ENCODE results near the gene EPN3. TPM values are rescaled to one million over a fixed set of nuclear protein-coding genes. Genes with fewer than 3 reads are reported as not detected.
A peak's percentile ranks its signal among the peaks of the same experiment; 100 is the strongest.

EPN3 gene
- total RNA-seq, 1 experiment from 2014 or later: 0.92 TPM

DNA sequence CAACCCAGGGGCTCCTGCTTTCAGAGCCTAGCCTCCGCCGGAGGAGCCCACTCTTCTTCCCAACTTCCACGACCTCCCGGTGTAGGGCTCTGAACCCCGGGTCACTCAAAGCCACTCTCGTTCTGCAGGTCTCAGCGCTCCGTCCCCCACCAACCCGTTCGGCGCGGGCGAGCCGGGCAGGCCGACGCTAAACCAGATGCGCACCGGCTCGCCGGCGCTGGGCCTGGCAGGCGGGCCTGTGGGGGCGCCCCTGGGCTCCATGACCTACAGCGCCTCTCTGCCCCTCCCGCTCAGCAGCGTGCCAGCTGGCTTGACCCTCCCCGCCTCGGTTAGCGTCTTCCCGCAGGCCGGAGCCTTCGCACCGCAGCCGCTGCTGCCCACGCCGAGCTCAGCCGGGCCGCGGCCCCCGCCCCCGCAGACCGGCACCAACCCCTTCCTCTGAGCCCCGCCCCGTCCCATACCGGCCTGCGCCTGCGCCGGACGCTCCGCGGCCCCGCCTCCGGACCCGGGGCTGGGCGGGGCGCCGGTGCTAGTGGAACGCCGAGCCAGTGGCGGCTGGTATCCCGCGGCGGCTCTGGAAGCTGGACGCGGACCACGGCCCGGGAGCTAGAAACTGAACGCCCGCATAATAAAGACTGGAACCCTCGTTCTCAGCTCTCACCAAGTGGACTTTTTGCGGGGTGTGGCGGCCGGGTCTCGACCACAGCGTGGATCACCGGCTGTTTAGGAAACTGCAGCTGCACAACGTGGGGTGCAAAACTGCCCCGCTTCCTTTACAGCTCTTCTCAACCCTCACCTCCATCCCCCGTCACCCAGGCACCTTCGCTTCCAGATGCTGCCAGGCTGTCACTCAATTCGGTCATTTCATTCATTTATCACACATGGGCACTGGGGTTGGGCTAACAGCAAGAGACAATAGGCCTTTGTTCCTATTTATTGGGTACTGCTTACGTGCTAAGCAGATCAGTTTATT is 9.5 kb downstream of the EPN3 start:
- Histone ChIP-seq H3K27ac (ENCODE audit: low read length) (peak overlapping the region; percentile 95), H3K27me3 (ENCODE audit: control insufficient read depth, insufficient read depth, low read length) (no peaks in the 10 kb centered on the region), H3K36me3 (ENCODE audit: control insufficient read depth, insufficient read depth, low read length) (no peaks in the 10 kb centered on the region), H3K4me3 (ENCODE audit: low read depth in 2 of 2, low read length in 2 of 2) (peak overlapping the region; percentile 59 to 71), H3K4me1 (ENCODE audit: control insufficient read depth, insufficient read depth, low read length) (peaks cover 40% of the 10 kb centered on the region), H3K9me3 (ENCODE audit: control insufficient read depth, insufficient read depth, low read depth, low read length) (no peaks in the 10 kb centered on the region)
- intact Hi-C loops (cut with micrococcal nuclease; ENCODE audit: unreplicated experiment) (no loop called here), in situ Hi-C loops (cut with HindIII; ENCODE audit: low pct_unique_long_range_greater_than_20kb, low sequenced_read_pairs) (no loop called here)
- no TSS peak for BruUV-seq (replicated peaks)
- TF ChIP-seq SIN3A (IDR thresholded peaks at IDR 0.05; ENCODE audit: borderline replicate concordance, insufficient read depth, low read depth, low read length) (0 out of 2 replicates have a peak, but pooled peaks have one; percentile 56), POLR2AphosphoS5 (IDR thresholded peaks at IDR 0.05; ENCODE audit: low read depth, low read length) (no peak; the same call in 1 of the 2 replicates)
- TF ChIP-seq, protein P1, sequence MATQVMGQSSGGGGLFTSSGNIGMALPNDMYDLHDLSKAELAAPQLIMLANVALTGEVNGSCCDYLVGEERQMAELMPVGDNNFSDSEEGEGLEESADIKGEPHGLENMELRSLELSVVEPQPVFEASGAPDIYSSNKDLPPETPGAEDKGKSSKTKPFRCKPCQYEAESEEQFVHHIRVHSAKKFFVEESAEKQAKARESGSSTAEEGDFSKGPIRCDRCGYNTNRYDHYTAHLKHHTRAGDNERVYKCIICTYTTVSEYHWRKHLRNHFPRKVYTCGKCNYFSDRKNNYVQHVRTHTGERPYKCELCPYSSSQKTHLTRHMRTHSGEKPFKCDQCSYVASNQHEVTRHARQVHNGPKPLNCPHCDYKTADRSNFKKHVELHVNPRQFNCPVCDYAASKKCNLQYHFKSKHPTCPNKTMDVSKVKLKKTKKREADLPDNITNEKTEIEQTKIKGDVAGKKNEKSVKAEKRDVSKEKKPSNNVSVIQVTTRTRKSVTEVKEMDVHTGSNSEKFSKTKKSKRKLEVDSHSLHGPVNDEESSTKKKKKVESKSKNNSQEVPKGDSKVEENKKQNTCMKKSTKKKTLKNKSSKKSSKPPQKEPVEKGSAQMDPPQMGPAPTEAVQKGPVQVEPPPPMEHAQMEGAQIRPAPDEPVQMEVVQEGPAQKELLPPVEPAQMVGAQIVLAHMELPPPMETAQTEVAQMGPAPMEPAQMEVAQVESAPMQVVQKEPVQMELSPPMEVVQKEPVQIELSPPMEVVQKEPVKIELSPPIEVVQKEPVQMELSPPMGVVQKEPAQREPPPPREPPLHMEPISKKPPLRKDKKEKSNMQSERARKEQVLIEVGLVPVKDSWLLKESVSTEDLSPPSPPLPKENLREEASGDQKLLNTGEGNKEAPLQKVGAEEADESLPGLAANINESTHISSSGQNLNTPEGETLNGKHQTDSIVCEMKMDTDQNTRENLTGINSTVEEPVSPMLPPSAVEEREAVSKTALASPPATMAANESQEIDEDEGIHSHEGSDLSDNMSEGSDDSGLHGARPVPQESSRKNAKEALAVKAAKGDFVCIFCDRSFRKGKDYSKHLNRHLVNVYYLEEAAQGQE (IDR thresholded peaks at IDR 0.05; ENCODE audit: insufficient read depth in 1 of 2, low read depth in 2 of 2, low read length in 1 of 2): 0 out of 4 replicates have a peak, but pooled peaks of 1 of the 2 experiments have one; percentile 10
- ChIA-PET CTCF (interaction anchor here (0.5 to 1.2 kb wide), 5 partner anchors 9 to 324 kb away, joined by 3 to 5 read pairs (median 3); partner anchors contain the start of gene TOB1), POLR2A (interaction anchor here (0.6 kb wide), 2 partner anchors 63 to 97 kb away, joined by 3 read pairs; no protein-coding TSS in a partner anchor)
- DNase-seq (ENCODE audit: low read depth, low spot score): no peak
- ATAC-seq: peak; percentile 89

DNA sequence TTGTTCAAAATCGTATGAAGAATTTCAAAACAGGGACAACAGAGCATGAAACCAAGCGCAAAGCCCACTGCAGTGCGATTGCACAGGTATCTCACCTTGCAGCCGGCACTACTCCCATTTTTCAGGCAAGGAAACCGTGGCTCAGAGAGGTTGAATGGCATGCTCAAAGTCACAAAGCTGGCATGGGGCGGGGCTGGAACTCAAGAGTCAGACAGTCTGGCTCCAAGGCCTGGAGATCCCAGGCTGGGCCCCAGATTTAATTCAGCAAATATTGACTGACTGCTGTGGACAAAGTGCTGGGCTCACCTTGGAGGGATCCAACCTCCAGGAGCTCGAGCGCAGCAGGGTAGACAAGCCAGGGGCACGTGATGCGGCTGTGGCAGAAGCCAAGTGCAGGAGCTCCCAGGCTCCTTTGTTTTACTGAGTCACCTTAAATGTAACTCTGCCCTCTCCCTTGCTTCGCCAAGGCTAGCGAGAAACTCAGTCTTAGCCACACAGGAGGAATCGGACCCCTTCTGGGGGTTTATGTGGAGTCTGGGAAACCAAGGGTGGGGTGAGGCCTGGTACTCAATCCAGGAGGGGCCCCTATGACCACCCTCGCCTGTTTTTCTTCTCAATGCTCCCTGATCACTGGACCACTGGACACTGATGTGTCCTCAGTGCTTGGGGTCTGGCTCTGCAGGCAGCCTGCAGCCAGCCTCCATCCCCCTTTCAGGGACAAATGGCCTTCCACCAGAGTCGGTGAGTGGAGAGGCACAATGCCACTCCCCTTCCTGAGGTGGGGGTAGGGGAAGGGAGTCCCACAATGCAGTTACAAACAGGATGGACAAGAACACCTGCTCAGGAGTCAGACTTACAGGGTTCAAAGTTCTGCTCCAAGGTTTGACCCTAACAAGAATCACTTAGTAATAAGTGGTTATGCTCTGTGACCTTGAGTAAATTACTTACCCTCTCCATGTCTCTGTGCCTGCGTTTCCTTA is 10.6 kb downstream of the EPN3 start:
- intact Hi-C loops (cut with micrococcal nuclease; ENCODE audit: unreplicated experiment) (no loop called here), in situ Hi-C loops (cut with HindIII; ENCODE audit: low pct_unique_long_range_greater_than_20kb, low sequenced_read_pairs) (no loop called here)
- TF ChIP-seq TCF7L2 (IDR thresholded peaks at IDR 0.05; ENCODE audit: low read depth, low read length) (no peak), CTCF (IDR thresholded peaks at IDR 0.05) (no peak), SIN3A (IDR thresholded peaks at IDR 0.05; ENCODE audit: borderline replicate concordance, insufficient read depth, low read depth, low read length) (no peak), POLR2AphosphoS5 (IDR thresholded peaks at IDR 0.05; ENCODE audit: low read depth, low read length) (no peak)
- TF ChIP-seq, protein P1 (IDR thresholded peaks at IDR 0.05; ENCODE audit: insufficient read depth in 1 of 2, low read depth in 2 of 2, low read length in 1 of 2): no peak
- no peaks in the 10 kb centered on the region for H3K27me3 ChIP-seq (ENCODE audit: control insufficient read depth, insufficient read depth, low read length)
- POLR2A ChIA-PET: interaction anchor here (0.6 kb wide), 1 partner anchor 304 kb away, joined by 5 read pairs; no protein-coding TSS in a partner anchor
- H3K9me3 ChIP-seq (ENCODE audit: control insufficient read depth, insufficient read depth, low read depth, low read length): no peaks in the 10 kb centered on the region
- ATAC-seq (peak; percentile 4), DNase-seq (ENCODE audit: low read depth, low spot score) (no peak)
- no peaks in the 10 kb centered on the region for H3K36me3 ChIP-seq (ENCODE audit: control insufficient read depth, insufficient read depth, low read length)
- BruUV-seq (replicated peaks): no TSS peak
- peak overlapping the region; percentile 59 to 71 for H3K4me3 ChIP-seq (ENCODE audit: low read depth in 2 of 2, low read length in 2 of 2)
- peak overlapping the region; percentile 95 for H3K27ac ChIP-seq (ENCODE audit: low read length)
- CTCF ChIA-PET: interaction anchor here (0.7 to 1.2 kb wide), 5 partner anchors 8 to 152 kb away, joined by 3 to 5 read pairs (median 4); no protein-coding TSS in a partner anchor
- H3K4me1 ChIP-seq (ENCODE audit: control insufficient read depth, insufficient read depth, low read length): peaks cover 49% of the 10 kb centered on the region

All from Panc1 (cell line).